HG02884 (cell line): ENCODE data around the gene TOGARAM2.

Source experiments
- ATAC-seq: cut with Tn5 transposase; IDR thresholded peaks from one replicate; pipeline ENCODE4 v1.9.1; 2021; ENCODE audit warnings: mild to moderate bottlenecking, moderate library complexity; ENCODE audit not compliant: unreplicated experiment

Gene TOGARAM2

DNA sequence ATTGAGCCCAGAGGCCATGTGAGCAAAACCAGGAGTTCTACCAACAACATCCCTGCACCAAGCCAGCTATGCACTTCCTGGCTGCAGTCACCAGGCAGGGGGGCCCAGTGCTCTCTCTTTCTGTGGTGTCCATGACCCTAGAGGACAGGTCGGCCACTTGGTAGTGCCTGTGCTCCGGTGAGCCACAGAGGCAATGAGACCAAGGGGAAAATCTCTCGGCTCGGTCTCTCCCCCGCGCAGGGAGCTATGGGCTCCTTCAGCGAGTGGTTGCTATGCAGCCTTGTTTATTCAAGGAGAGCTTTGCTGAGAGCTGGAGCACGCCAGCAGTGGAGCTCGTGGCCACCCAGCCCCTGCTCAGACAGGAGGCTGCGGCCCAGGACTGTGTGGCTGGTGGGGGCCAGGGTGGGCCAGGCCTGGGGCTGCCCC lies at the start of gene TOGARAM2:
TOGARAM2 (plus strand) TSS at position 283 of the 426 bp plus-strand sequence. CDS start 13,537 bp downstream, outside the sequence.
- no peak for ATAC-seq

DNA sequence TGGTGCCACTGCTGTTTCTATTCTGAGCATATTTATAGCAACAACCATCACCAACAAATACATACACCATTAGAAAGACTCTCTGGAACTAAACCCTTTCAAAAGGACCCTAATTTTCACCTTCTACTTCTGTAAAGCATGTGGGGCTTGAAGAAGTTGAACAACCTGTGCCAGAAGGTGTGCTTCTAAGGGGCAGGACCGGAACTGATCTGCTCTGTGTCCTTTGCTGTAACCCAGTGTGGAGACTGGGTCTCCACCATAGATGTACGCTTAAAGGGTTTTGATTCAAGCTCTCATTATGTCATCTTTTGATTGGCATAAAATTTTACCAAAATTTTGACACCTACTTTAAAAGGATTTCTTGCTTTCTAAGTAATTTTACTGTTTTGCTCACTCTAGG lies 46.3 kb upstream of the TOGARAM2 start:
- no peak for ATAC-seq

DNA sequence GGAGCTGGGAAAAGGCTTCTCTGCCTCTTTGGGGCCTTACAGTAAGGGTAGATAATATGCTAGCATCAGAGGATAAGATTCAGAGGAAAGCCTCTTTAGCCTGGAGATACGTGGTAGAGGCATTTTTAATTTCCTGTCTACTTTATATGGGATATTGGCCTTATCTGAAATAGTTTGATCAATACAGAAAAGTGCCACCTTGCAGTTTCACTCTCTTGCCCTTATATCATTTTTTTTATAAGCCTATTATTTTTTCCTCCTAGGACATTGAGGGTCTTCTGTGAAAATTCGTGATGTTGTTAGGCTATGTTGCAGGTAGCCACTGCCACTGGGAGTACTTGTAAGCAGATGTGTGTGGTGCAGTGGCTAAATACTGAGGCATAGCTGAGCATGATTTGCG lies 40.1 kb upstream of the TOGARAM2 start:
- ATAC-seq, result no peak

DNA sequence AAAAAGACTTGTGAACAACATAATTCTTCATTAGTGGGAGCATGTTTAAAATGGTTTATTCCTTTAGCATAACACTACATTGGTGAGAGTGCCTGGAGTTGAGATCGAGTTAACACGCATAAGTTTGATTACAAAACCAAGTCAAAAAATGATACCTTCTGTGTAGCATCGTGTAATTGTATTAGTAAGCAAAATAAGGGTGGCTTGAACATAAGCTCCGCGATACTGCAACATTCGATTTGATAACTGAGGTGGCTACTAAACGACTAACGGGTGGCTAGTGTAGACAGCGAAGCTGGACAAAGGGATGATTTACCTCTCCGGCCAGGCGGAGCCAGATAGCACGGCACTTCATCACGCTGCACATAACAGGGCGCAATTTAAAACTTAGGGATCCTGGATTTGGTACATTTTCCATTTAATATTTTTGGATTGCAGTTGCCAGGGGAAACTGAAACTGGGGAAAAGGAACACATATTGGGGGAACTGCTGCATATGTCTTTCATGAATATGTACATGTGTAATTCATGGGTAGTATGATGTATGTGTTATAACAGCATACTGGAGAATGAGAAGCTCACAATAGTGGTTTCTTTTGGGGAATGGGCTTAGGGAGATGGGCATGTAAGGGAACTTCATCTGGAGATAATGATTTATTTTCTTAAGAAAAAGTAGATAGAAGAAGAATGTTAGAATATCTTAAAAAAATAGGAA lies 36.4 kb upstream of the TOGARAM2 start:
- ATAC-seq, result no peak

DNA sequence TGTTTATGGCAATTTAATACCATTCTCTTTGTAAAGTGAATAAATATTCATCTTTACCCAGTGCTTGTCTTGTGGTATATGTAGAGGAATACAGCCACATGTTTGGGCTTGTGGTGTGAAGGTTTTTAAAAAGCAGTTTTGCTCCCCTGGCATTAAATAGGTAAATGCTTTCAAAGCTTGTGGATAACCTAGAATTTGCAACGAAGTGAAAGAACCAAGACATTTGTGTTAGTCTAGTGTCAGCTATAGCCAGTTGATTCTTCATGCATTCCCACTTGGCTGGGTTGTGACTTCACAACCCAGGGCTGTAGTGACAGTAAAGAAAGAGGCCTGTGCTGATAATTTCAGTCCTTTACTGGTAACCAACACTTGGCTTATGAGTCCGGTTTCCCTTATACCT lies 32.9 kb upstream of the TOGARAM2 start:
- no peak for ATAC-seq

DNA sequence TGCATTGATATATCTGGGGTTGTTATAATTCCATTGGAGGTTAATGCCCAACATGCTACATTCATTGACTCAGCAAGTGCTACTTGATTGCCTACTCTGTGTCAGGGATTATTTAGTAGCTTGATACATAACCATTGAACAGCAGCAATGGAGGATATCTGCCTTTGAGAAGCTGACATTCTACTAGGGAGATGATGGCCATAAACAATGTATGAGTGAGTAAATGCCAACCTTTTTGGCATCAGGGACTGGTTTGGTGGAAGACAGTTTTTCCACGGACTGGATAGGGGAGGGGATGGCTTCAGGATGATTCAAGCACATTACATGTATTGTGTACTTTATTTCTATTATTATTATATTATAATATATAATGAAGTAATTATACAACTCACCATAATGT lies 31.9 kb upstream of the TOGARAM2 start:
- no peak for ATAC-seq

DNA sequence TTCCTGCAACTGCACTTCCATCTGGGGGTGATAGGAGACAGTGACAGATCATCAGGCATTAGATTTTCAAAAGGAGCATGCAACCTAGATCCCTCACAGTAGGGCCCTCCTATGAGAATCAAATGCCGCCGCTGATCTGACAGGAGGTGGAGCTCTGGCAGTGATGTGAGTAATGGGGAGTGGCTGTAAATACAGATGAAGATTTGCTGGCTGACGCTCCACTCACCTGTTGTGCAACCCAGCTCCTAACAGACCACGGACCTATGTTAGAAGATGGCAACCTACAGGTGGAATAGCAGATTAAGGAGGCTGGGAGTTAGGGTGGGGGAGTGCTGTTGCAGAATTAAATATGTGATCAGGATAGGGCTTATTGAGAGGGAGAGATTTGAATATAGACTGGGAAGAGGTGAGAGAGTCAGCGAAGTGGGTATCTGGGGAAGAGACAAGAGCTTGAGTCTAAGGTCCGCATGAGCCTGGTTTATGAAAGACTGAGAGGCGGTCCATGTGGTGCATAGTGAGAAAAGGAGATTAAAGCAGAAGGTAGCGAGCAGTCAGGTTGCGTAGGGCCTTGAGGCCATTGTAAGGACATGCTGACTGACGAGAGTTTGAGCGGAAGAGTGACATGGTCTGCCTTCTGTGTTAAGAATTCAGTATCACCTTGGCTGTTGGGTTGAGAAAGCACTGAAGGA lies 31.3 kb upstream of the TOGARAM2 start:
- ATAC-seq, result no peak

DNA sequence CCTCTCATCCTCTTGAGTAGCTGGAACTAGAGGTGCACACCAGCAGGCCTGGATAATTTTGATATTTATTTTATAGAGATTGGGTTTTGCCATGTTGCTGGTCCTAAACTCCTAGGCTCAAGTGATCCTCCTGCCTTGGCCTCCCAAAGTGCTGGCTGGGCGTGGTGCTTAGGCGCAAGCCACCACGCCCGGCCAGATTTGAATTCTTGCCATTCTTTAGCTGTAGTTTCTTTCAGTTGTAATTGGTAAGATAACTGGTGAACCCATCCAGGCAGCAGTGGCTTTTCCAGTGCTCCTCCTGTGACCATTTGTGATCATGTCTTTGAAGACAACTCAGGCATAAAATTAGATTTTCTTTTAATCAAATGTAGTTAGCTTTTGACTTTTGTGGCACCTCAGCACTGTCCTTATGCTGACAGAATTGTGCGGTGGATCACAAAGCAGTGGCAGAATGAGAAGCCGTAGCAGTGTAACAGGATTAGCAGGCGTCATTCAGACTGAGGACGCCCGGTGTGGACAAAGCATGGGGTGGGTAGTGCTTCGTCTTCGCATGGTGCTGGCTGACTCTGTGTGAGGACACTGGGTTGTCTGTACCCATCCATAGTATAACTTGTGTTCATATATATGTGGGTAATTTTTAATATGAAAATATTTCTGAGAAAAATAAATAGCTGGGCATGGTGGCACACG lies 30.0 kb upstream of the TOGARAM2 start:
- ATAC-seq, result no peak

DNA sequence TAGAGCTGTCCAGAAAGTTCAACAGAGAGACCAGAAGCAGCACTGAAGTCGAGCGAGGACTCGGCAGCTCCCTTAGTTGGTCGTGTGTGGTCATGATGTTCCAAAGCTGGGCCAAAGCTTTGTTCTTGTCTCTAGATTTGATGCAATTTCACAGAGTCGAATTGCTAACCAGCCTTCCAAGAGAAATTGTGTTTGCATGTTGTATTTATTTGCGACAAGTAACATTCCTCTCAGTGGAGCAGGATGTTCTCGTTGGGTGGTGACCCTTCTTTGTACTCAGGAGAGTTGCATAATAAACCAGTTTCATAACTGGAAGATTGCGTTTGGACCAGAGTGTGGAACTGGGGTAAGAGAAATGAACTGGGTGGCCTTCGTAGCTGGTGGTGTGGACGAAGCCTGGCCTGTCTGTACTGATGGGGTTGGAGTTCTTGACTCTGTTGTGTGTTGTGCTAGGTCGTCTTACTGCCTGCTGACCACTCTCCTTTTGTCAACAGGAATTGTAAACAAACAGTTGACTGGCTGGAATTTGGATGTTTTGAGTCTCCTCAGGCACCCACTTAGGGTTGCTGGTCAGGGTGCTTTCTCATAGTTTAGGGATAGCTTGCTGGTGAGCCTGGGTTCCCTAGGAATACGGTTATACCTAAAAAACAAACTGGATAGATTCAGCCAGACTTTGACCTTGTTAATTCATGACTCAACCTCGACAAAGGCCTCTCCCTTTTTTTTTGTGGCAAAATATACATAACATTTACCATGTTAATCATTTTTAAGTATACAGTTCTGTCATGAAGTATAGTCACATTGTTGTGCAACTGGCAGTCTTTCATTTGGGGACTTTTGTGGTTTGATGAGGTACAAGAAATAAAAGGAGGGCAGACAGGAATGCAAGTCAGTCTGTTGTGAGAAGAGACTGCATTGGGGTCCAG lies 28.9 kb upstream of the TOGARAM2 start:
- ATAC-seq, result no peak

DNA sequence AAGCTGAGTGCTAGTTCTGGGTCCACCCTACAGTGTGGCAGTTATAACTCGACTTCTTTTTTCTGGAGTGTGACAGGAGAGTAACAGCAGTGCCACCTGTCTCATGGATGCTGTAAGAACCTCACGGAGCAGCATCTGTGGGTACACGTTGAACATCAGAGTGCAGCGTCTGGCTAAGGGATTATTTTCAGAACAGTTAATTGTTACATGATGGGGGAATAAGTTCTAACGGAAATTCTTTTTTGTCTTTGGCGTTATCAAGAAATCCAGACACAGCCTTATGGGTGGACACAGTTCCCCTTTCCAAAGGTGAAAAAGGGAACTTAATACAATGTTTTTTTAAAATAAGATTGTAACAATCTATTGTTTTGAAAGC lies 28.3 kb upstream of the TOGARAM2 start:
- ATAC-seq, result no peak

DNA sequence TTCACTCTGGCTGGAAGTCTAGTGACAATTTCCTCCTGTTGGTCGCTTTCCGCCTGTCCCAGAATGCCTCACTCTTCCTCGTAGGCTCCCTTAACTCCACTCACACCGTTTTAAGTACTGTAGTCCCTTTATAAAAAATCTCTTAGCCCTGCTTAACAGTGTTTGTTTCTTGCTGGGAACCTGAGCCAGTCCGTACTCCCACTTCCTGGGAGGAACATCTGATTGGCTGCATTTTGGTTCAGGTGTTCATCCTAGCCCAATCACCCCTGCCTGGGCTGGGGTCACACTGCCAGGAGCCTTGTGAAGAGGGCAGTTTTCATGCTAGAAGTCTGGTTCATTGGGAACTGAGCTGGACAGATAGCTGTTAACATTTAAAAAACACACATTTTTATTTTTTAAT lies 25.6 kb upstream of the TOGARAM2 start:
- ATAC-seq, result no peak

DNA sequence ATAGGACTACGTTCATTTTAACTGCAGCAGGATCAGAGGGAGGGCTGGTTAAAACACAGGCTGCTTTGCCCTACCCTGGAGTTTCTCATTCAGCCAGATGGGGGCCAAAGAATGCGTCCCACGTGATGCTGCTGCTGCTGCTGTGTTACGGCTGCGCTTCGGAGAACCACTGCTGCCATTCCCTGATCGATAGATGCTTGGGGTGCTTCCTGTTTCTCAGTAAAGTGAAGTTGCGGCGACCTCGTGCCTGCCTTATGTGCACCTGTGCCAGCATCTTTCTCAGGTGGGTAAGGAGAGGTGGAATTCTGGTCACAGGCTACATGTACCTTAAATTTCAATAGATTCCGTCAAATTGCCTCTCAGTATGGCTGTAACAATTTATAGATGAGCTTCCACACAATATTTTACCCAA lies 24.7 kb upstream of the TOGARAM2 start:
- no peak for ATAC-seq

DNA sequence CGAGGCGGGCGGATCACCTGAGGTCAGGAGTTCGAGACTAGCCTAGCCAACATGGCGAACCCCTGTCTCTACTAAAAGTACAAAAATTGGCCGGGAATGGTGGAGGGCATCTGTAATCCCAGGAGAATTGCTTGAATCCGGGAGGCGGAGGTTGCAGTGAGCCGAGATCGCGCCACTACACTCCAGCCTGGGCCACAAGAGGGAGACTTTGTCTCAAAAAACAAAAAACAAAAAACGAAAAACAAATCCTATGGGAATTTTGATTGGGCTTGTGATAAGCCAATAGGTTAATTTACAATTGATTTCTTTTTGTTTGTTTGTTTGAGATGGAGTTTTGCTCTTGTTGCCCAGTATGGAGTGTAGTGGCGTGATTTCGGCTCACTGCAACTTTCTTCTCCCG lies 24.2 kb upstream of the TOGARAM2 start:
- ATAC-seq, result no peak

DNA sequence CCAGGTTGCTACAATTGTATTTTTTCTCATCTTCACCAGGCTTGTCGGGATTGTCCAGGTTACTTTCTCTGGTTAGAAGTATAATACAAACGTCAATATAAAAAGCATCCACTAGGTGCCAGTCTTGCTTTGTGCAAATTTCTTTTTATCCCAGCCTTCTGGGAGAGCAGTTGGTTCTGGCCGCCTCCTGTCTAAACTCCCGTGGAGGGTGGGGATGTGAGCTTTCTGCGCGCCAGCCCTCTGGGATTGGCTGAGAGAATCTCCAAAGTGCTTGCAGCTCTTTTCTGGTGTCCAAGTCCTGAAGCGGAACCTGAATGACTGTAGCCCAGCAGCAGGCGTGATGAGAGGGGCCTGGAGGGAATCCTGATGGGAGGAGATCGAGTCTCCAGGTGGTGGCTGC lies 22.4 kb upstream of the TOGARAM2 start:
- no peak for ATAC-seq

DNA sequence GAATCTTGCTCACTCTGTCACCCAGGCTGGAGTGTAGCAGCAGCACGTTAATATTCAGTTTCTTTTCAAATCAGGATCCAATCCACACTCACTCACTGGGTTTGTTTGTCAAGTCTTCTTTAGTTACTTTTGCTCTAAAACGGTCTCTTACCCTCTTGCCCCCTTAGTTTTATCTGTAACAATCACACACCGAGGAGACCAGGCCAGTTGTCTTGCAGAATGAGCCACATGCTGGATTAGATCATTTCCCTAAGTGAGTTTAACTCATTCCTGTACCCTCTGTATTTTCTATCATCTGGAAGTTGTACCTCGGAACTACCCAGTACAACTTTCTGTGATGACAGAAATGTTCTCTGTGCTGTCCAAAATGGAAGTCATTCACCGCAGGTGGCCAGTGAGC lies 20.7 kb upstream of the TOGARAM2 start:
- ATAC-seq, result no peak

DNA sequence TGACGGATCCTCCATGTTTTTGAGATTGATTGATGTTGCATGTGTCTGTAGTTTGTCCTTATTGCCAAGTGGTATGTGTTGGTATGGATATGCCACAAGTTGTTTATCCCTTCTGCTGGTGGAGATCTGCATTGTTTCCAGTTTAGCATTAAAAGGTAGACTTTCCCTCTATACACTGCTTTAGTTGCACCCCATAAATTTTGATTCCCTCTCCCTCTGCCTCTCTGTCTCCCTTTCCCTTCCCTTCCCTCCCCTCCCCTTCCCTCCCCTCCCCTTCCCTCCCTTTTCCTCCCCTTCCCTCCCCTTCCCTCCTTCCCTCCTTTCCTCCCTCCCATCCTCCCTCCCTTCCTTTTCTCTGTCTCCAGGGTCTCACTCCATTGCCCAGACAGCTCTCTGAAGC lies 18.6 kb upstream of the TOGARAM2 start:
- no peak for ATAC-seq

DNA sequence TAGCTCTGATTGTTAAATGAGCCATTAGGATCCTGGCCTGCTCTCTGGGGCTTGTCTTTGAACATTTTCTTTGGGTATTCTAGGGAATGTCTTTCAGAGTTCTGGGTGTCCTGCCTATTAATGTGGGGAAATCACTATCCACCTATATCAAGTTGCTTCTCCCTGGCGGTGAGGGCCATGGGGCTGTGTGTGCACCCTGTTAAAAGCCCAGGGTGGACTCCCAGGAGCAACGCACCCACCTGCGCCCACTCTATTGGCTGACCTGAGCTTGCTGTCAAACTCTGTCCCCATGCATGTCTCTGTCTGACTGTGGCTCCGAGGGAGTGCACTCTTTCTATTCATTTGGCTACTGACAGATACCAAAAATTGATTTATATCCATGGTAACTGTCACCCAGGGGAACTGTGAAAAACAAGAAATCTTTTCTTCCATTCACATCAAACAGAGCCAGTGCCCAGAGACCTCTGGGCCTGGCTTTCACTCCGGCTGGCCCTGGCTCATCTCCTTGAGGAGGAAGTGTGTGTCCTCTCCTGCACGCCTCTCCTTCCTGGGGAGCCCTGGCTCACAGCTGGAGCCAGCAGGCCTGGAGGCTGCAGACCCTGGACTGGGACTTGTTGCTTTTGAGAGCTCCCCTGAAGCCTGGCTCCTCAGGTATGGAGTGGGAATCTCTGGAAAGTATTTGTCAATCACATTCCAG lies 10.5 kb upstream of the TOGARAM2 start:
- ATAC-seq, result no peak

DNA sequence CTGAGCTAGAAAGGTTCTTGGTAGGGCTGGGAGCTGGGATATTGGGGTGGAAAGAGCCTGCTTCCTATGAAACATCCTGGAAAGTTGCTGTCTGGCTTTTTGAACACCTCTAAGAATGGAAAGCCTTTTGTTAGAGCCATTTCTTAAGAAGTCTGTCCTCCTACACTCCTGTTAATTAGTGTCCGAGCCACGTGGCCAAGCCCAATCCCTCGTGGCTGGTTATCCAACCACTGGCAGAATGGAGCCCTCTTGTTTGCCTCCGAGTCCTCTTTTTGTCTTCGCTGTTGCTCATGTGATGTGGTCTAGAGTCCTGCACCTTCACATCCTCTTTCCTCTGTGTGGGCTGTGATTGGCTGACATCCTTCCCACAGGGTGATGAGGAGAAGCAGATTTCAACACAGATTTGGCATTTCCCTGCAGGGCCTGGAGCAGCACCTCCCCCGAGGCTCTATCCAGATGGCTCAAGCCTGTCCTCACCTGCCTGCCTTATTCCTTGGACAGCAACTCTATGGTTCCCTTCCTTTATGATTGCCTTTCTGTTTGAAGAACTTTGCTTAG lies 8.2 kb upstream of the TOGARAM2 start:
- ATAC-seq, result no peak

DNA sequence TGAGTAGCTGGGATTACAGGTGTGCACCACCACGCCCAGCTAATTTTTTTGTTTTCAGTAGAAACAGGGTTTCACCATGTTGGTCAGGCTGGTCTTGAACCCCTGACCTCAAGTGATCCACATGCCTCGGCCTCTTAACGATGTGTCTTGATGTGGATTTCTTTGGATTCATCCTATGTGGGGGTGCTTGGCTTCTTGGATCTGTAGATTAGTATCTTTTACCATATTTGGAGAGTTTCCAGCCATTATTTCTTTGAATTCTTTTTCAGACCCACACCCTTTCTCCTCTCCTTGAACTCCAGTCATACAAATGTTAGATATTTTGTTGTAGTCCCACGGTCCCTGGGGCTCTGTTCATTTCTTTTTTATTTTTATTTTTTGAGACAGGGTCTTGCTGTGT lies 6.8 kb upstream of the TOGARAM2 start:
- ATAC-seq, result no peak

DNA sequence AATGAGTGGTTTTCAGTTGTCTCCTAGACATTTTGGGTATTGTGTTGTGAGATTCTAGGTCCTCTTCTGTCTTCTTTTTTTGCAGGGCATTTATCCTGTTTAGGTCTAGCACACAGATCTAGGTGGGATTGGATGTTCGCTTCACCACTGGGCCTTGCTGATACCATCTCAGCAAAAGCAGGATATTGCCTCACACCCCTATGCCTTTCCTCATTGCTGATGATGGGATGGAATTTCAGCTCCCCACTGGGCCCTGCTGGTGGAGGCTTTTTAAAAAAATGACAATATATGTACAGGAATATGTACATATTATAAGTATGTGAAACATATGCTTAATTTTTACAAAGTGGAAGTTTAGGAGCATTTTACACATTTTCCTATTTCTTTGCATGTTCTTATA lies 5.4 kb upstream of the TOGARAM2 start:
- no peak for ATAC-seq
